GM23338 (cell line): ENCODE measurements around the gene DESI2. TPM values are rescaled to one million over a fixed set of nuclear protein-coding genes. Genes with fewer than 3 reads are reported as not detected.

Source experiments
- ATAC-seq: fragments of 200-7000 bp; cut with Tn5 transposase; 3 replicates; pipeline ENCODE4 v1.9.1; 2020
- DNase-seq: peaks from one replicate; pipeline ENCODE4 v3.0.0-alpha.2; 2015; ENCODE audit warnings: low spot score
- H2AFZ ChIP-seq: fragments of 200-600 bp; sonication (generic); 2 replicates; pipeline ENCODE4 v1.8.0; 2016; ENCODE audit warnings: antibody characterized with exemption, mild to moderate bottlenecking, moderate library complexity
- H3F3A ChIP-seq: fragments of 200-600 bp; sonication (generic); replicated peaks from 2 replicates; pipeline ENCODE4 v1.8.0; 2017; ENCODE audit warnings: antibody characterized with exemption, mixed run types, low read depth
- H3K27ac ChIP-seq: fragments of 200-600 bp; sonication (generic); 2 replicates; pipeline ENCODE4 v1.6.1; 2016; ENCODE audit warnings: low read depth
- H3K27me3 ChIP-seq: fragments of 200-600 bp; sonication (generic); 2 replicates; pipeline ENCODE4 v1.8.0; 2016; ENCODE audit warnings: mild to moderate bottlenecking, mixed run types, moderate library complexity; ENCODE audit not compliant: insufficient read depth
- H3K36me3 ChIP-seq: fragments of 200-600 bp; sonication (generic); 2 replicates; pipeline ENCODE4 v1.8.0; 2016; ENCODE audit warnings: mild to moderate bottlenecking; ENCODE audit not compliant: insufficient read depth
- H3K4me1 ChIP-seq: fragments of 200-600 bp; sonication (generic); 2 replicates; pipeline ENCODE4 v1.8.0; 2016; ENCODE audit warnings: mild to moderate bottlenecking, moderate library complexity; ENCODE audit not compliant: insufficient read depth
- H3K4me2 ChIP-seq: fragments of 200-600 bp; sonication (generic); 2 replicates; pipeline ENCODE4 v1.7.1; 2017; ENCODE audit warnings: mixed run types
- H3K4me3 ChIP-seq: fragments of 200-600 bp; sonication (generic); 2 replicates; pipeline ENCODE4 v1.6.1; 2016; ENCODE audit warnings: mixed run types
- H3K79me2 ChIP-seq: fragments of 200-600 bp; sonication (generic); replicated peaks from 2 replicates; pipeline ENCODE4 v1.8.0; 2017; ENCODE audit warnings: mild to moderate bottlenecking; ENCODE audit not compliant: insufficient read depth
- H3K9me2 ChIP-seq: fragments of 200-600 bp; sonication (generic); 2 replicates; pipeline ENCODE4 v1.8.0; 2017; ENCODE audit not compliant: insufficient read depth
- H4K20me1 ChIP-seq: fragments of 200-600 bp; sonication (generic); replicated peaks from 2 replicates; pipeline ENCODE4 v1.8.0; 2017; ENCODE audit warnings: mild to moderate bottlenecking; ENCODE audit not compliant: insufficient read depth
- H3K27ac Mint-ChIP-seq: 2 replicates; pipeline ENCODE4 v1.8.0; 2020; ENCODE audit warnings: inconsistent platforms, mild to moderate bottlenecking, moderate library complexity, mixed read lengths
- H3K27me3 Mint-ChIP-seq: 3 replicates; pipeline ENCODE4 v1.8.0; 2022; ENCODE audit warnings: low read depth, mild to moderate bottlenecking, moderate library complexity, mixed read lengths, inconsistent platforms; ENCODE audit not compliant: insufficient read depth, poor library complexity
- H3K36me3 Mint-ChIP-seq: 3 replicates; pipeline ENCODE4 v1.8.0; 2021; ENCODE audit warnings: low read depth, mild to moderate bottlenecking, inconsistent platforms, moderate library complexity, mixed read lengths
- H3K4me1 Mint-ChIP-seq: 3 replicates; pipeline ENCODE4 v1.8.0; 2020; ENCODE audit warnings: mild to moderate bottlenecking, inconsistent platforms, mixed read lengths
- H3K4me3 Mint-ChIP-seq: 3 replicates; pipeline ENCODE4 v1.8.0; 2021; ENCODE audit warnings: moderate library complexity, mild to moderate bottlenecking, inconsistent platforms, mixed read lengths
- H3K9me3 Mint-ChIP-seq: 3 replicates; pipeline ENCODE4 v1.8.0; 2020; ENCODE audit warnings: moderate library complexity, mild to moderate bottlenecking, inconsistent platforms, mixed read lengths
- CREB1 ChIP-seq: fragments of 250-450 bp; sonication (Bioruptor Pico); IDR thresholded peaks from 2 replicates; pipeline ENCODE4 v1.5.0; 2020; ENCODE audit warnings: low read depth, mild to moderate bottlenecking, moderate library complexity
- CTCF ChIP-seq, 2 experiments: fragments of 200-600 bp in 1 of 2; sonication (generic) in 1 of 2; conservative IDR thresholded peaks; 2 replicates each; pipeline versions ENCODE4 v1.5.1 to v1.6.1; 2016 to 2017; ENCODE audit warnings: antibody characterized with exemption in 2 of 2, low read depth in 2 of 2, mild to moderate bottlenecking in 2 of 2, moderate library complexity in 1 of 2
- ETS1 ChIP-seq: IDR thresholded peaks from 2 replicates; pipeline ENCODE4 v1.6.1; 2016; ENCODE audit warnings: antibody characterized with exemption
- EZH2 ChIP-seq: fragments of 200-600 bp; sonication (generic); IDR thresholded peaks from one replicate; pipeline ENCODE4 v1.8.0; 2017; ENCODE audit warnings: antibody characterized with exemption, mild to moderate bottlenecking, low read depth; ENCODE audit not compliant: unreplicated experiment
- EZH2phosphoT487 ChIP-seq: fragments of 200-600 bp; sonication (generic); IDR thresholded peaks from one replicate; pipeline ENCODE4 v1.8.1; 2018; ENCODE audit warnings: antibody characterized with exemption; ENCODE audit not compliant: unreplicated experiment
- JUNB ChIP-seq: IDR thresholded peaks from one replicate; pipeline ENCODE4 v1.6.1; 2016; ENCODE audit warnings: antibody characterized with exemption; ENCODE audit not compliant: unreplicated experiment
- NANOG ChIP-seq: IDR thresholded peaks from 2 replicates; pipeline ENCODE4 v1.6.1; 2016; ENCODE audit warnings: antibody characterized with exemption, borderline replicate concordance
- POLR2AphosphoS5 ChIP-seq: IDR thresholded peaks from 2 replicates; pipeline ENCODE4 v1.6.1; 2016; ENCODE audit warnings: antibody characterized with exemption, low read depth
- REST ChIP-seq: IDR thresholded peaks from one replicate; pipeline ENCODE4 v1.6.1; 2018; ENCODE audit warnings: antibody characterized with exemption; ENCODE audit not compliant: unreplicated experiment
- STAT1 ChIP-seq: IDR thresholded peaks from one replicate; pipeline ENCODE4 v1.6.1; 2016; ENCODE audit warnings: antibody characterized with exemption; ENCODE audit not compliant: unreplicated experiment
- ZNF114 ChIP-seq: fragments of 250-450 bp; sonication (Bioruptor Pico); IDR thresholded peaks from 2 replicates; pipeline ENCODE4 v1.5.0; 2020; ENCODE audit warnings: mild to moderate bottlenecking, moderate library complexity
- ZNF331 ChIP-seq: fragments of 250-450 bp; sonication (Bioruptor Pico); IDR thresholded peaks from 2 replicates; pipeline ENCODE4 v1.5.0; 2020; ENCODE audit warnings: low read depth, mild to moderate bottlenecking, moderate library complexity
- ZNF462 ChIP-seq: fragments of 250-450 bp; sonication (Bioruptor Pico); IDR thresholded peaks from 2 replicates; pipeline ENCODE4 v1.5.0; 2020; ENCODE audit warnings: mild to moderate bottlenecking, moderate library complexity
- polyA plus RNA-seq: library from polyadenylated mRNA; unstranded; fragments of >200 nt; fragmentation: Nextera tagmentation; extraction: Ambion mirVana; gene quantifications from 2 replicates; pipeline ENCODE4 v1.2.1, GENCODE V29; 2016
- total RNA-seq: library from RNA; depleted of rRNA; stranded (reverse); fragments of >200 nt; shearing (Covaris generic); gene quantifications from 2 replicates; pipeline ENCODE4 v1.2.3, GENCODE V29; 2014

DESI2 gene
- total and polyA plus RNA-seq, 2 experiments from 2014 or later: 145 TPM

GRCh38 chr1:244626709-244627108 is 26.2 kb upstream of the DESI2 start:
- DNase-seq (no peak), ATAC-seq (no peak)
- Mint-ChIP-seq H3K27ac (no peak overlapping the region), H3K4me1 (no peaks in the 10 kb centered on the region), H3K4me3 (no peak overlapping the region), H3K36me3 (peaks cover 1% of the 10 kb centered on the region; the same call in 1 of the 3 replicates), H3K27me3 (no peaks in the 10 kb centered on the region), H3K9me3 (no peaks in the 10 kb centered on the region; the same call in 2 of the 3 replicates)
- no peaks in the 10 kb centered on the region for H3K27me3 ChIP-seq
- peaks cover 3% of the 10 kb centered on the region; the same call in 1 of the 2 replicates for H3K9me2 ChIP-seq
- no peak for TF ChIP-seq STAT1
- TF ChIP-seq CREB1 (CRISPR knock-in tag): no peak
- TF ChIP-seq NANOG: no peak
- no peak for TF ChIP-seq ZNF114 (CRISPR knock-in tag)
- TF ChIP-seq ZNF331: no peak
- no peak for TF ChIP-seq CTCF (conservative IDR thresholded peaks at IDR 0.05; ENCODE audit: low read depth in 2 of 2)
- TF ChIP-seq ETS1: no peak
- no peak for TF ChIP-seq EZH2phosphoT487
- TF ChIP-seq POLR2AphosphoS5: no peak
- no peak for TF ChIP-seq ZNF462 (CRISPR knock-in tag)
- no peak for TF ChIP-seq REST
- no peak for TF ChIP-seq JUNB
- TF ChIP-seq EZH2: no peak
- no peaks in the 10 kb centered on the region for H3K36me3 ChIP-seq
- no peaks in the 10 kb centered on the region for H3F3A ChIP-seq
- H4K20me1 ChIP-seq: no peaks in the 10 kb centered on the region
- no peak overlapping the region for H3K4me3 ChIP-seq
- H3K4me1 ChIP-seq: no peaks in the 10 kb centered on the region
- no peak overlapping the region for H3K4me2 ChIP-seq
- no peaks in the 10 kb centered on the region for H3K79me2 ChIP-seq
- H3K27ac ChIP-seq: no peak overlapping the region
- no peak overlapping the region for H2AFZ ChIP-seq
